Immature natural killer cell (primary cell): ENCODE measurements around the gene CDON. TPM values are rescaled to one million over a fixed set of nuclear protein-coding genes. Genes with fewer than 3 reads are reported as not detected.

Source experiments
- DNase-seq, 3 donors: peaks; one replicate each; pipeline ENCODE4 v3.0.0; 2022; ENCODE audit warnings: mixed read lengths in 1 of 3
- H3K27ac Mint-ChIP-seq, 6 donors: one replicate each; pipeline ENCODE4 v1.8.0; 2020; ENCODE audit warnings: mixed read lengths in 6 of 6, mild to moderate bottlenecking in 5 of 6, inconsistent platforms in 4 of 6, moderate library complexity in 3 of 6
- H3K27me3 Mint-ChIP-seq, 3 donors: one replicate each; pipeline ENCODE4 v1.8.0; 2020 to 2021; ENCODE audit warnings: low read depth in 3 of 3, mild to moderate bottlenecking in 3 of 3, mixed read lengths in 3 of 3, moderate library complexity in 3 of 3, inconsistent platforms in 1 of 3
- H3K36me3 Mint-ChIP-seq, 3 donors: one replicate each; pipeline ENCODE4 v1.8.0; 2020; ENCODE audit warnings: mixed read lengths in 3 of 3, inconsistent platforms in 2 of 3, mild to moderate bottlenecking in 2 of 3
- H3K4me1 Mint-ChIP-seq, 2 donors: one replicate each; pipeline ENCODE4 v1.8.0; 2020; ENCODE audit warnings: inconsistent platforms in 2 of 2, mild to moderate bottlenecking in 2 of 2, mixed read lengths in 2 of 2, moderate library complexity in 1 of 2
- H3K4me3 Mint-ChIP-seq, 5 donors: one replicate each; pipeline ENCODE4 v1.8.0; 2020; ENCODE audit warnings: mild to moderate bottlenecking in 5 of 5, mixed read lengths in 5 of 5, inconsistent platforms in 3 of 5, moderate library complexity in 3 of 5
- H3K9me3 Mint-ChIP-seq, 6 donors: one replicate each; pipeline ENCODE4 v1.8.0; 2020; ENCODE audit warnings: mild to moderate bottlenecking in 6 of 6, mixed read lengths in 6 of 6, inconsistent platforms in 4 of 6, moderate library complexity in 3 of 6
- polyA plus RNA-seq, 3 donors: library from polyadenylated mRNA; unstranded; fragments of 300-500 nt; fragmentation: Illumina TruSeq; gene quantifications; one replicate each; pipeline ENCODE4 v1.2.3, GENCODE V29; 2021

The CDON gene
- polyA plus RNA-seq, 3 donors from 2014 or later, result not detected

DNA sequence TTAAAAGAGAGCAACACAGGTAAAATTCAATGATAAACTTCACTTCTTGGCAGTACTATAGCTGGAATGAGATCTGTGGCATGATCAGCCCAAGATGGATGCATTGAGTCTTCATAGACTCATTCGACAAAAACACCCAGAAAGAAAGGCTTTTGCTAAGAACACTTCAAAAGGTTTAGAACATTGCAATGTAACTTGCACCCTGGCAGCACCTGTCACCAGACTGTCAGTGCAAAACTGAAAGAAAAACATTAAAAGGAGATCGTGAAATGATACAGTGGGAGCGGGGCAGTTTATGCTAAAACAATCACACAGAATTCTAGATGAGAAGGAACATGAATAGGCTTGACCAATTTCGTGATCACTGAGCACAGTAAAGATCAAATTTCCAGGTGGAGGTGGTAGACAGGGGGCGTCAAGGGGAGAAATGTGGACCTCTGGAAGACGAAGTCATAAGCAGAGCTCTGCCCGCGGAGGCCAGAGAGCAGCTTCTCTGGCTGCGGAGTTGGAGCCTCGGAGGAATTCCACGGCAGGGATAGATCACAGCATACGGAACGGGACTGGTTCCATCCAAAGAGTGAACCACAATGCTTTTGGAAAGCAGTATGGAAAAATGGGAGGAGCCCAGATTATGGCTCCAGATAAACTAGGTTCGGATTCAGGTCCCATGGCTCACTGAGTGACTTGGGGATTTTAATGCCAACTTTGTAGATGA lies 104.9 kb downstream of the CDON start:
- H3K9me3 Mint-ChIP-seq, result peaks cover 0 to 4% (median 1%) of the 10 kb centered on the region in 6 donors
- DNase-seq, result no peak
- no peak overlapping the region for H3K27ac Mint-ChIP-seq
- H3K27me3 Mint-ChIP-seq, result peaks cover 4 to 9% (median 5%) of the 10 kb centered on the region in 3 donors
- H3K4me3 Mint-ChIP-seq, result no peak overlapping the region
- H3K4me1 Mint-ChIP-seq, result no peaks in the 10 kb centered on the region
- no peaks in the 10 kb centered on the region for H3K36me3 Mint-ChIP-seq

DNA sequence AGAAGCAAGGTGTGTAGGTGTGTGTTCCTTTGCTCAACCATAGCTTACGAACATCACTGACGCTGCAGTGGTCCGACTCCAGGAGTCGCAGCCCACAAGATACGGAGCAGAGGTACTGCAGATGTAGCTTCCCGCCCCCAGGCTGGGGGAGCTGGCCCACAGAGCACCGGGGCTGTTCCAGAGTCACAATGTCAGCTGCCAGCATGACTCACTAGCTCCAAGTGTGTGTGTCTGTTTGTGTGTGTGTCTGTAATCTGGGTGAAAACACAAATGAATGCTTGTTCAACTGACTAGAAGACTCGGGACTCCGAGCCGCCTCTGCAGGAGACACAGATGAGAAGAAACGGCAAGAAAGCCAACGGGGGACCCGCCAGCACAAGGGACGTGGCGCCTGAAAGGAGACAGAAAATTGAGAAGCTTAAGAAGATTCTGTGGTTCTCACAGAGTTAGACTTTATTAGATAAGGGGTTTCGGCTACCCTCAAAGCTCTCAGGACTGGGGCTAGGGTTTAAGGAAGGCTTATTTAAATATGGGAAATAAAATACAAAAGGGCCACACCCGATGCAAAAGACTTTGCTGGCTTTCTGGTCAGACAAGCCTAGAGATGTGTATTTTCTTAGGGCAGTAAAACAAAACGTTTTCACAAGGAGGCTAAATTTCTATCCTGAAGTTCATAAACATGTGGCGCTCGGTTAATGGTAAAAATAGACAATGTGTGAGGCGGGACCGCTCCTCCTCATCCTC lies 106.1 kb downstream of the CDON start:
- no peaks in the 10 kb centered on the region for H3K9me3 Mint-ChIP-seq
- no peaks in the 10 kb centered on the region for H3K4me1 Mint-ChIP-seq
- H3K4me3 Mint-ChIP-seq, result no peak overlapping the region
- no peak for DNase-seq
- no peaks in the 10 kb centered on the region for H3K36me3 Mint-ChIP-seq
- peaks cover 1 to 7% (median 5%) of the 10 kb centered on the region in 3 donors for H3K27me3 Mint-ChIP-seq
- H3K27ac Mint-ChIP-seq, result no peak overlapping the region

DNA sequence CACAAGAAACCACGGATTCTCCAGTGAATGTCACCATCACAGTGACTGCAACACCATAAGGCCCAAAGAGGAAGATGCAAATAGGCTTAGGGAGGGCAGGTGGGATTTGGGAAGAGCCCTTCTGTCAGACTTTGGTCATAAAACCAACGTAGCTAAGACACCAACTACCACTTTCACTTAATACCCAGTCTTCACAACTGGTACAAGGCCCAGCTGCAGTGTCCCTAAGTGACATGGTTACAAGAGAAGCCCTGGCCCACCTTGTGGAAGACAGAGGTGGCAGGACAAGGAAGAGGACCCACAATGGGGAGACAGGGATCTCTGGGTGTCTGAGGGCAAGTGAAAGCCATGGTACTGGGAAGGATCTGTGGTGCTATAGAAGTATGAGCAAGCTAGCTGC lies 106.8 kb downstream of the CDON start:
- peaks cover 1 to 9% (median 5%) of the 10 kb centered on the region in 3 donors for H3K27me3 Mint-ChIP-seq
- H3K4me3 Mint-ChIP-seq, result no peak overlapping the region
- no peak for DNase-seq
- no peak overlapping the region for H3K27ac Mint-ChIP-seq
- no peaks in the 10 kb centered on the region for H3K9me3 Mint-ChIP-seq
- no peaks in the 10 kb centered on the region for H3K4me1 Mint-ChIP-seq
- H3K36me3 Mint-ChIP-seq, result no peaks in the 10 kb centered on the region

- Mint-ChIP-seq H3K9me3 (no peaks in the 10 kb centered on the region), H3K4me1 (no peaks in the 10 kb centered on the region), H3K36me3 (no peaks in the 10 kb centered on the region), H3K27ac (no peak overlapping the region), H3K27me3 (peaks cover 1 to 9% (median 5%) of the 10 kb centered on the region in 3 donors), H3K4me3 (no peak overlapping the region)
- no peak for DNase-seq
Observed at GRCh38 chr11:125954945-125955640, 107.6 kb downstream of the CDON start.

DNA sequence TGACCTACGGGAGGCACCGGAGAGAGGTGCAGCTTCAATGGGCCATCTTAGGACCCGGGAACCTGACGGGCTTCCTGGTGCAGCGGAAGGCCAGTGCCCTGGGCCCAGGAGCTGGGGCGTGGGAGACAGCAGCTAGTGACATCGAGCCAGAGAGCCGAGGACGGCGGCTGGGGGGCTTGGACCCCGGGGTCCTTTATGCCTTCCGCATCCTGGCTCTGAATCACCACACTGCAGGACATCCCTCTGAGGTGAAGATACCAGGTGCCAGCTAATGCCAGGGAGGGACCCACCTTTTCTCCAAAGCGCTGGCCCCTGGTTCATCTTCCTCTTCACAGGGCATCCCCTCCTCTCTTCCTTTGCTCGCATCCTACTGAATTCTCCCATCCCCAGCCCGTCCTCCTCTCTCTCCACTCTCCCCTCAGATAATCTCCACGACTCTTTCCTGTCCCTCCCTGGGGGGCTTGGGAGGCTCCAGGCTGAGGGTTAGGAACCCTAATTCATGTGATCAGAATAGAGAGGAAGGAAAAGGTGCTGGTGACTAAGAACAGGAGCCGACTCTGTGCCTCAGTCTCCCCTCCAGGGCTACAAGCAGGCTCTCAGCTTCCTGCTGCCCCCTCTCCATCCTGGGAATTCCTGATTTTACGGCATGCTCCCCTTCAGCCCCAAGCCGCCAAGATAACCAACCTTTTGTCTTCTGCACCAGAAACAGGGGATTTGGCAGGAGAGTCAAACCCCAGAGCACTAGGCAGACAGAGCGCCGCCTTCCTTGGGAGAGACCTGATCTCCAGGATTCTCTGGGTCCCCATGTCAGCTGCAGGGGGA lies 108.3 kb downstream of the CDON start:
- no peaks in the 10 kb centered on the region for H3K9me3 Mint-ChIP-seq
- no peaks in the 10 kb centered on the region for H3K36me3 Mint-ChIP-seq
- H3K4me1 Mint-ChIP-seq, result no peaks in the 10 kb centered on the region
- H3K4me3 Mint-ChIP-seq, result no peak overlapping the region
- no peak overlapping the region for H3K27ac Mint-ChIP-seq
- H3K27me3 Mint-ChIP-seq, result peaks cover 1 to 9% (median 3%) of the 10 kb centered on the region in 3 donors
- DNase-seq, result no peak

- peaks cover 1 to 9% (median 3%) of the 10 kb centered on the region in 3 donors for H3K27me3 Mint-ChIP-seq
- H3K36me3 Mint-ChIP-seq, result no peaks in the 10 kb centered on the region
- H3K9me3 Mint-ChIP-seq, result no peaks in the 10 kb centered on the region
- H3K4me3 Mint-ChIP-seq, result no peak overlapping the region
- no peaks in the 10 kb centered on the region for H3K4me1 Mint-ChIP-seq
- H3K27ac Mint-ChIP-seq, result no peak overlapping the region
- DNase-seq, result no peak
Observed at GRCh38 chr11:125953401-125953935, 109.2 kb downstream of the CDON start.

GRCh38 chr11:125952973-125953372 lies 109.7 kb downstream of the CDON start:
- Mint-ChIP-seq H3K27me3 (peaks cover 1 to 9% (median 3%) of the 10 kb centered on the region in 3 donors), H3K4me1 (no peaks in the 10 kb centered on the region), H3K9me3 (no peaks in the 10 kb centered on the region), H3K27ac (no peak overlapping the region), H3K36me3 (no peaks in the 10 kb centered on the region), H3K4me3 (no peak overlapping the region)
- no peak for DNase-seq

DNA sequence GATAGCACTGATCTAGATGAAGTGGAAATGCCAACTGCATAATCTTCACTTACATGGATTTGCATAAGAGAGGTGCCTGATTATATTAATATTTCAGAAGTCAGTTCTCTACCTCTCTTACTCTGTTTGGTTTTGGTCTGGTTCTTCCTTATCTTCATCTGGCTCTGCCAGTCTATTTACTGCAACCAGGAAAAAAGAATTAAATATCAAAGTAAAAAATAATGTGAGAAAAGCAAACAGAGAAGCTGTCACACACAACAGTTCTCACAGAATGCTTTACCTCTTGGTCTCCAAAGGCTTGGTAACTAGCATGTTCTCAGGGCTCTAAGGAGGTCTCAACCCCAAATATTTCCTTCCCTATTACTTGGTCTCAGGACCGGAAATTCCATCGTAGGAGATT lies 110.1 kb downstream of the CDON start:
- H3K36me3 Mint-ChIP-seq, result no peaks in the 10 kb centered on the region
- no peaks in the 10 kb centered on the region for H3K9me3 Mint-ChIP-seq
- peaks cover 0 to 6% (median 1%) of the 10 kb centered on the region in 3 donors for H3K27me3 Mint-ChIP-seq
- H3K4me1 Mint-ChIP-seq, result no peaks in the 10 kb centered on the region
- no peak overlapping the region for H3K27ac Mint-ChIP-seq
- no peak for DNase-seq
- H3K4me3 Mint-ChIP-seq, result no peak overlapping the region

DNA sequence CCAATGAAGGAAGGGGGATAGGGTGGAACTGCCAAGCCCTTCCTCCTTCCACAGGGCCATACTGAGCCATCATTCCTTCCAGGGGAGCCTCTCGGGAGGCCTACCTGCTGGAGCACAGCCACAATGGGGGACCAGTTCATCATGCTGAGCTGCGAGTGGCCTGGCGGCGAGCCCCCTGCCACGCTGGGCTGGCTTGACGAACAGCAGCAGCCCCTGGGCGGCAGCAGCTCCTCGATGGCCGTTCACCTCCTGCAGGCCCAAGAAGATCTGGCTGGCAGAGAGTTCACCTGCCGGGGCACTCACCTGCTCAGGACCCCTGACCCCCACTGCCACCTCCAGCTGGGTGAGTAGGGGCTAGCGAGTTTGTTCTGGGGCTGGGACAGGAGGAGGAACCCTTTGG lies 110.9 kb downstream of the CDON start:
- H3K4me1 Mint-ChIP-seq, result no peaks in the 10 kb centered on the region
- H3K36me3 Mint-ChIP-seq, result no peaks in the 10 kb centered on the region
- no peak overlapping the region for H3K27ac Mint-ChIP-seq
- no peaks in the 10 kb centered on the region for H3K9me3 Mint-ChIP-seq
- DNase-seq, result no peak
- H3K27me3 Mint-ChIP-seq, result peaks cover 0 to 7% (median 1%) of the 10 kb centered on the region in 3 donors
- no peak overlapping the region for H3K4me3 Mint-ChIP-seq

GRCh38 chr11:125950696-125951651 lies 111.7 kb downstream of the CDON start:
- no peaks in the 10 kb centered on the region for H3K36me3 Mint-ChIP-seq

DNA sequence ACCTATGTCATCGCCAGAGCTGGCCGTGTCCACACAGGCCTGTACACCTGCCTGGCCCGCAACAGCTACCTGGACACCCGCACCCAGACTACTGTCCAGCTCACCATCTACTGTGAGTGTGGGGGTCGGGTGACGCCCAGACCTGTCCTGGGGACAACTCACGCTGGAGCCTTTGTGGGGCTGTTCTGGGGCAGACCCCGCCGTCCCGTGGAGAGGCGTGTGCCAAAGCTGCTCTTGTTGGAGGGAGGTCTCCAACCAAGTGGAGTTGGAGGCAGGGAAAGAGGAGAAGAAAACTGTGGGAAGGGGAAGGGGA lies 112.5 kb downstream of the CDON start:
- Mint-ChIP-seq H3K4me1 (no peaks in the 10 kb centered on the region), H3K9me3 (no peaks in the 10 kb centered on the region), H3K27ac (no peak overlapping the region), H3K27me3 (peaks cover 0 to 4% (median 1%) of the 10 kb centered on the region in 3 donors), H3K36me3 (no peaks in the 10 kb centered on the region), H3K4me3 (no peak overlapping the region)
- DNase-seq, result no peak

More at GRCh38 chr11:125950696-125951651, 111.7 kb downstream of the CDON start:
- no peak for DNase-seq
- Mint-ChIP-seq H3K4me1 (no peaks in the 10 kb centered on the region), H3K4me3 (no peak overlapping the region), H3K27me3 (peaks cover 0 to 4% (median 3%) of the 10 kb centered on the region in 3 donors), H3K27ac (no peak overlapping the region), H3K9me3 (no peaks in the 10 kb centered on the region)

GRCh38 chr11:125949271-125950177 lies 113.1 kb downstream of the CDON start:
- no peaks in the 10 kb centered on the region for H3K36me3 Mint-ChIP-seq
- H3K9me3 Mint-ChIP-seq, result no peaks in the 10 kb centered on the region

More at GRCh38 chr11:125949271-125950177, 113.1 kb downstream of the CDON start:
- no peak overlapping the region for H3K4me3 Mint-ChIP-seq
- peaks cover 1 to 9% (median 2%) of the 10 kb centered on the region in 3 donors for H3K27me3 Mint-ChIP-seq
- no peak overlapping the region for H3K27ac Mint-ChIP-seq
- no peak for DNase-seq
- no peaks in the 10 kb centered on the region for H3K4me1 Mint-ChIP-seq
